Measurements from ENCODE around the gene ARHGEF16. TPM values are rescaled to one million over a fixed set of nuclear protein-coding genes. Genes with fewer than 3 reads are reported as not detected.

Gene ARHGEF16
- total and polyA plus RNA-seq, 11 donors = 0.31 to 1.4 (median 0.51) TPM

DNA sequence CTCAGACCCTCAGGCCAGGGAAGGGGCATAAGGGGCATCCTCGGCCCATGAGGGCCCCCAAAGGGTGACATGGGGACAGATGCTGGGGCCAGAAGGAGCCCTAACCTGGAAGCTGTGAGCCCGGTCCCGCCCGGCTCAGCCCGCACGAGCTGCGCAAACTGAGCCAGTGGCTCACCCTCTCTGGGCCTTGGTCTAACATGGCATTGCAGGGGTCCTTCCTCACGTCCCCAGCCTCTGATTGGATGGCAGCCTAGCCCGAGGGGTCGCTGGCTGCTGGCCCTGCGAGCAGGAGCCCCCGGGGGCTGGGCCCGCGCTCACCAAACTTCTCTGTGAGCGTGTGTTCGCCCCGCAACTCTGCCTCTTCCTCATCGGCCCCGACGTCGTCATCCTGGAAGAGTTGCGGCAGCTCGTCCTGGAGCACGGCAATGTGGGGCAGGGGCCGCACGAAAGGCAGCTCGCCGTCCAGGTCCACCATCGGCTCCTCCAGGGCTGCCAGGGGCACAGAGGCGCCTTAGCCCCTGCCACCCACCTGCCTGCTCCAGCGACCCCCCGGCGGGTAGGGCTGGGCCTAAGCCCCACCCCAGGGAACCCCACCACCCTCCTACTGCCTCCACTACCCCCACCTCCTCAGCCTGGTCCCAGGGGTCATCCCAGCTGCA is 54.4 kb downstream of the ARHGEF16 start:
- Histone ChIP-seq H3K4me3 (no peak overlapping the region), H3K36me3 (no peaks in the 10 kb centered on the region), H3K27me3 (no peaks in the 10 kb centered on the region), H3K9me3 (no peaks in the 10 kb centered on the region), H3K4me1 (peaks cover 0 to 5% (median 0%) of the 10 kb centered on the region in 12 donors), H3K27ac (no peak overlapping the region)
- intact Hi-C loops (cut with DNase I) = no loop called here
- no peak for DNase-seq
- ATAC-seq = no peak
- TF ChIP-seq POLR2A (IDR thresholded peaks at IDR 0.05) = no peak
- TF ChIP-seq, protein P1, sequence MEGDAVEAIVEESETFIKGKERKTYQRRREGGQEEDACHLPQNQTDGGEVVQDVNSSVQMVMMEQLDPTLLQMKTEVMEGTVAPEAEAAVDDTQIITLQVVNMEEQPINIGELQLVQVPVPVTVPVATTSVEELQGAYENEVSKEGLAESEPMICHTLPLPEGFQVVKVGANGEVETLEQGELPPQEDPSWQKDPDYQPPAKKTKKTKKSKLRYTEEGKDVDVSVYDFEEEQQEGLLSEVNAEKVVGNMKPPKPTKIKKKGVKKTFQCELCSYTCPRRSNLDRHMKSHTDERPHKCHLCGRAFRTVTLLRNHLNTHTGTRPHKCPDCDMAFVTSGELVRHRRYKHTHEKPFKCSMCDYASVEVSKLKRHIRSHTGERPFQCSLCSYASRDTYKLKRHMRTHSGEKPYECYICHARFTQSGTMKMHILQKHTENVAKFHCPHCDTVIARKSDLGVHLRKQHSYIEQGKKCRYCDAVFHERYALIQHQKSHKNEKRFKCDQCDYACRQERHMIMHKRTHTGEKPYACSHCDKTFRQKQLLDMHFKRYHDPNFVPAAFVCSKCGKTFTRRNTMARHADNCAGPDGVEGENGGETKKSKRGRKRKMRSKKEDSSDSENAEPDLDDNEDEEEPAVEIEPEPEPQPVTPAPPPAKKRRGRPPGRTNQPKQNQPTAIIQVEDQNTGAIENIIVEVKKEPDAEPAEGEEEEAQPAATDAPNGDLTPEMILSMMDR (IDR thresholded peaks at IDR 0.05) = no peak
- WGBS, 4 donors = 95 to 96% (median 96%) methylated on average over 25 to 33 of the region's 33 CpGs

DNA sequence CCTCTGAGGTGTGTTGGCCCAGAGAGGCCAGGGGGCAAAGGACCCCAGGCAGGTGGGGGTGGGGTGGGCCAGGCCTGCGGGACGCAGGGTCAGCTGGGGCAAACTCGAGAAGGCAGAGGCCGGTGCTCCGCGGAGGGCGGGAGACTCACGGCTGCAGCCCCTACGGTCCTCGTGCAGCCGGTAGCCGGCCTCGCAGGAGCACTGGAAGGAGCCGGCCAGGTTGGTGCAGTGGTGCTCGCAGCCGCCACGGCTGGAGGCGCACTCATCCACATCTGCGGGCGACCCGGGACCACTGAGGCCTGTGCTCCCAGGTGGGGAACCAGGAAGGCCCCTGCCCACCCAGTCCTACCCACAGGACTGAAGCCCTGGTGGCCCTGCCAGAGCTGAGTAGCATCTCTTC is 55.3 kb downstream of the ARHGEF16 start:
- no peak for ATAC-seq
- Histone ChIP-seq H3K9me3 (no peaks in the 10 kb centered on the region), H3K27ac (no peak overlapping the region), H3K27me3 (no peaks in the 10 kb centered on the region), H3K36me3 (no peaks in the 10 kb centered on the region), H3K4me3 (no peak overlapping the region), H3K4me1 (peaks cover 0 to under 1% (median 0%) of the 10 kb centered on the region in 12 donors)
- intact Hi-C loops (cut with DNase I) = no loop called here
- DNase-seq = no peak
- TF ChIP-seq, protein P1 (IDR thresholded peaks at IDR 0.05) = no peak
- TF ChIP-seq POLR2A (IDR thresholded peaks at IDR 0.05) = no peak
- WGBS, 4 donors = 91 to 98% (median 95%) methylated on average over 13 to 21 of the region's 21 CpGs

DNA sequence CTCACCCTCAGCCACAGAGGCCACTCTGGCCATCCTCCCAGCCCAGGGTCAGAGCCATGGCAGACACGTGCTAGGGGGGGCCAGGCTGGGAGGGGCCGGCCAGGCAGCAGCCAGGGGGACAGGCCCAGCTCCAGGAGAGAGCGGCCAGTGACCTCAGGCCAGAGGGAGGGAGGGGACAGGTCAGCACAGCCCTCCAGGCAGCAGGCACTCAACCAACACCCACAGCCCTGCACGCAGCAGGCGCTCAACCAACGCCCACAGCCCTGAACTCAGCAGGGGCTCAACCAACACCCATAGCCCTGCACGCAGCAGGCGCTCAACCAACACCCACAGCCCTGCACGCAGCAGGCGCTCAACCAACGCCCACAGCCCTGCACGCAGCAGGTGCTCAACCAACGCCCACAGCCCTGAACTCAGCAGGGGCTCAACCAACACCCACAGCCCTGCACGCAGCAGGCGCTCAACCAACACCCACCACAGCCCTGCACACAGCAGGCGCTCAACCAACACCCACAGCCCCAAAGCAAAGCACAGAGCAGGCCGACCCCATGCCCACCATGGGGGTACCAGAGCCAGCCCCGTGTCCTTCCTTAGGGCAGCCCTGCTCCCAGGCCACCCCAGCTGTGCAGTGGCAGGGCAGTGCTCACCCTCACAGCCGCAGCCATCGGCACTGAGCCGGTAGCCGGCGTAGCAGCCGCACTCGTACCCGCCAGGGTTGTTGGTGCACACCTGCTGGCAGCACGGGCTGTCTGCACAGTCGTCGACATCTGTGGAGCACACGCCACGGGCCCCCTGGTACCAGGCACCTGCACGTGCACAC is 55.9 kb downstream of the ARHGEF16 start:
- Histone ChIP-seq H3K27ac (no peak overlapping the region), H3K4me1 (no peaks in the 10 kb centered on the region), H3K4me3 (no peak overlapping the region), H3K9me3 (no peaks in the 10 kb centered on the region), H3K36me3 (no peaks in the 10 kb centered on the region), H3K27me3 (no peaks in the 10 kb centered on the region)
- no peak for DNase-seq
- intact Hi-C loops (cut with DNase I) = no loop called here
- WGBS, 4 donors = 90 to 97% (median 91%) methylated on average over 16 to 32 of the region's 32 CpGs
- ATAC-seq = no peak
- TF ChIP-seq, protein P1 (IDR thresholded peaks at IDR 0.05) = no peak
- TF ChIP-seq POLR2A (IDR thresholded peaks at IDR 0.05) = no peak

DNA sequence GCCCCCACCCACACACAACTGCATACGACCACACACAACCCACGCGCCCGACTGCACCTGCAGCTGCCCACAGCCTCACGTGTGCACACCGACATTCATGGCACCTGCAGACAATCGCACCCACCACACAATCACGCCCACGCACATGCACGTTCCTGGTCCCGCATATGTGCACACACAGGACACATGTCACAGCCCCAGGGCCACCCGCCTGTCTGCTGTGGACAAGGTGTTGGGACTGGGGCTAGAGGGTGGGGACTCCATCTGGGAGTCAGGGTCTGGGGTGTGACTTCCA is 56.4 kb downstream of the ARHGEF16 start:
- 89 to 96% (median 94%) methylated on average over 11 to 12 of the region's 12 CpGs for WGBS, 4 donors
- TF ChIP-seq, protein P1 (IDR thresholded peaks at IDR 0.05) = no peak
- no peak for TF ChIP-seq POLR2A (IDR thresholded peaks at IDR 0.05)
- intact Hi-C loops (cut with DNase I) = no loop called here
- Histone ChIP-seq H3K4me3 (no peak overlapping the region), H3K36me3 (no peaks in the 10 kb centered on the region), H3K9me3 (no peaks in the 10 kb centered on the region), H3K27me3 (no peaks in the 10 kb centered on the region), H3K4me1 (no peaks in the 10 kb centered on the region), H3K27ac (no peak overlapping the region)
- ATAC-seq = no peak
- DNase-seq = no peak

Measured in heart left ventricle (tissue), 16 donors.